GM18867 (cell line): Measurements from ENCODE around the gene VEGFB.

ENCODE experiments used
- ATAC-seq: cut with Tn5 transposase; IDR thresholded peaks from one replicate; pipeline ENCODE4 v1.9.1; 2021; ENCODE audit warnings: mild to moderate bottlenecking, moderate library complexity; ENCODE audit not compliant: unreplicated experiment

Gene VEGFB

DNA sequence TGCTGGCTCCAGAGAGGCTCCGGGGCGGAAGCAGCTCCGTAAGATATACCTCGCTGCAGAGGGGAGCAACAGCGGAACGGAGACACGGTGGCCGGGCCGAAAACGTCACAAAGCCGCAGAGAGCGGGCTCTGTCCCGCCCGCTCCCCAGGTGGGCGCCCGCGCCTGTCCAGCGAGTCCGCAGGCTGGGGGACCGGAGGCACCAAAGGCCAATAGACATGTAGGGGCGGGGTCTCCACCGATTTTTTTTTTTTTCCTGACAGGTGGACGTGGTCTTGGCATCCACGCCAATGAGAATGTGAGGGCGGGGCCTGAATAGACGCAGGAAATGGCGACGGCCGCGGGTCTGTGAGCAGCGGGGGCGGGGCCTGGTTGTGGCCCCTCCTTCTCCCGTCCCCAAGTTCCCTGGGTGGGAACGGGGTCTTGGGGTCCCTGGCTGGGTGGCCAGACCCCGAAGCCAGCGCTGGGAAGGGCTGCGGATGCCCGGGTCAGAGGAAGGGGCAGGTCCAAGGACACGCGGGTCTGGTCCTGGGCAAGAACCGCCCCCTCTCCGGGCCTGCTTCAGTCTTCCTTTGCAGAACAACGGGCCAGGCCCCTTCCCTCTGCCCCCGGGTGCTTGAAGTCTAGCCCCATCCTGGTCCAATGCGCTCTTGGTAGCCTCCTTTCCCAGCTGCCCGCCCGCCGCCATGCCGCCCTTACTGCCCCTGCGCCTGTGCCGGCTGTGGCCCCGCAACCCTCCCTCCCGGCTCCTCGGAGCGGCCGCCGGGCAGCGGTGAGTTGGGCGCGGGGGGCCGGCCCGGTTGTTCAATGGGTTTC is 4.0 kb upstream of the VEGFB start, which contains the start of gene DNAJC4:
TSS of gene DNAJC4 (plus strand) at position 378 of the 814 bp plus-strand sequence. CDS start at position 685, 307 bp downstream.
- peak; percentile 43 for ATAC-seq

DNA sequence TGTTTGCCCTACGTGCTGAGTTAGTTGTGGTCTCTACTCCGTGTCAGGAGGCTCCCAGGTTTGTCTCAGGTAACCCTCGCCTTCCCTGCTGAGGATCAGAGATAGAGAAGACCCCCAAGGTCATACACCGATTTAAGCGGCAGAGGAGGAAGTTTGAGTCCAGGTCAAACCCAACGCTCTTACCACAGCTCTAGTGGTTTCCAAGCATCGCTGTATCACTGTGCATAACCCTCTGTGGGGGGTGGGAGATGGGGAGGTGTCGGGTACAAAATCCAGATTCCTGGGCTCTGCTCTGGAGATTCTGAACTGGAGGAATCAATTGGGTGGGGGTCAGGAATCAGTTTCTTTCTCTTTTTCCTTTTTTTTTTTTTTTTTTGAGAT is 3.4 kb upstream of the VEGFB start:
- no peak for ATAC-seq

DNA sequence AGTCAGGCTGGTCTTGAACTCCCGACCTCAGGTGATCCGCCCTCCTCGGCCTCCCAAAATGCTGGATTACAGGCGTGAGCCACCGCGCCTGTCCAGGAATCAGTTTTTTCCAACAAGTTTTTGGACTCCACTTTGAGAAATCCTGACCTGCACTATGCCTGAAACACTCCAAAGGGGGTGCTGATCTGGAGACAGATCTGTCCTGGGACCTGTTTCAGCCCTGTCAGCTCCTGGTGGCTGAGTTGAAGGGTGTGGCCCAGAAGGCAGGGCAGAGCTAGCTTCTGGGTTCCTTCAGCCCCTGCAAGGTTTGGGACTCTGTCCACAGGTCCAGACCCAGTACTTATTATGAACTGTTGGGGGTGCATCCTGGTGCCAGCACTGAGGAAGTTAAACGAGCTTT is 2.8 kb upstream of the VEGFB start:
- no peak for ATAC-seq

DNA sequence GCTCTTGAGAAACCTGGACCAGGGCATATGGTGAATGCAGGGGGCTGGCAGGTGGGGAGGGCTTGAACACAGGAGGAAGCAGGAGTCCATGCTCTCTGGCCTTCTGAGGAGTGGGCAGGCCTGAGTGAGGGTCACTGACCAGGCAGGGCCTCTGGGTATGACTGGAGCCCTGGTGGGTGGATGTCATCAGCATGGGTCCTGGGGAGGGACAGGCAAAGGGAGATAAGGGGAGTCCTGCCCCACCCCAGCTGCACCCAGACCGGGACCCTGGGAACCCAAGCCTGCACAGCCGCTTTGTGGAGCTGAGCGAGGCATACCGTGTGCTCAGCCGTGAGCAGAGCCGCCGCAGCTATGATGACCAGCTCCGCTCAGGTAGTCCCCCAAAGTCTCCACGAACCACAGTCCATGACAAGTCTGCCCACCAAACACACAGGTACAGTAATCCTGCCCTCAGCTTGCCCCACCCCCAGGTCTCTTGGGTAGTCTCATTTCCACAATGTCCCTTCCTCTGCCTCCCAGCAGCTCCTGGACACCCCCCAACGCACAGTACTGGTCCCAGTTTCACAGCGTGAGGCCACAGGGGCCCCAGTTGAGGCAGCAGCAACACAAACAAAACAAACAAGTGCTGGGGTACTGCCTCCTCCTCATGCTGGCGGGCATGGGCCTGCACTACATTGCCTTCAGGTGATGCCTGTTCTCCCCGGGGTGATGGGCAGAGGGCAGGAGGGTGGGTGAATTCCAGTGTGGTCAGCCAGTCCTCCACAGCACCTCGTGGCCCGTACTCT is 2.0 kb upstream of the VEGFB start:
- no peak for ATAC-seq

DNA sequence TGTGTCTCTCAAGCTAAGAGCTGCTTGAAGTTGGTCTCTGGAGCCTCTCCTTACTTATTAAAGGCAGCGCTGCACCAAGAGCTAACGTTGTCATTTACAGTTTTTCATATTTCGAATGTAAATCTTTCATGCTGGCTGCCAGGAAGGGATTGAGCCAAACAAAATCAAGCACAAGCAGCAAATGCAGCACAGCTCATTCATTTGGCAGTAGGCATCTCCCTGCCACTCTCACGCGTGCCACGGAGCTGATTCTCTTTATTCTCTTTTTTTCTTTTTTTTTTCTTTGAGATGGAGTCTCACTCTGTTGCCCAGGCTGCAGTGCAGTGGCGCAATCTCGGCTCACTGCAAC is 1.4 kb upstream of the VEGFB start:
- ATAC-seq = no peak

DNA sequence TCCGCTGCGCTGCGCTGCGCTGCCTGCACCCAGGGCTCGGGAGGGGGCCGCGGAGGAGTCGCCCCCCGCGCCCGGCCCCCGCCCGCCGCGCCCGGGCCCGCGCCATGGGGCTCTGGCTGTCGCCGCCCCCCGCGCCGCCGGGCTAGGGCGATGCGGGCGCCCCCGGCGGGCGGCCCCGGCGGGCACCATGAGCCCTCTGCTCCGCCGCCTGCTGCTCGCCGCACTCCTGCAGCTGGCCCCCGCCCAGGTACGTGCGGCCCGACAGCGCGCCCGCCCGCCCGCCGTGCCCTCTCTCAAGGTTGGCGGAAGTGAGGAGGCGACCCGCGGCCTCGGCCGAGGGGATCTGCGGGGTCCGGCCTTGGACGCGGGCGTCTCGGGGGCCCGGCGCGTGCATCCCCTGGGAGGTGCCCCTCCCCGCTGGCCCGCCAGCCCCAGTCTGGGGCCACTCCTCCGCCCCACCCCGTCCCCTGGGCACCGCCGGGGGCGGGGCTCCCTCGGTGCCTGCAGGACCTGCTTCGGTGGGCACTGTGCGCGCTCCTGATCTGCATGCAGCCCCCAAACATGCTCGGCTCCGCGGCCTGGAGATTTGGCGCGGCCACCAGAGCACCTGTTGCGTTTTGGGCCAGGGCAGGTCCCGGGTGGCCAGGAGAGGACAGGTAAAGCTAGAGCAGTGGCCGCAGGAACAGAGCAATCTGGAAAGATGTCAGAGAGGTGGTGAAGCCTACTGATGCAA is 429 bp downstream of the VEGFB start:
- peak; percentile 26 for ATAC-seq

DNA sequence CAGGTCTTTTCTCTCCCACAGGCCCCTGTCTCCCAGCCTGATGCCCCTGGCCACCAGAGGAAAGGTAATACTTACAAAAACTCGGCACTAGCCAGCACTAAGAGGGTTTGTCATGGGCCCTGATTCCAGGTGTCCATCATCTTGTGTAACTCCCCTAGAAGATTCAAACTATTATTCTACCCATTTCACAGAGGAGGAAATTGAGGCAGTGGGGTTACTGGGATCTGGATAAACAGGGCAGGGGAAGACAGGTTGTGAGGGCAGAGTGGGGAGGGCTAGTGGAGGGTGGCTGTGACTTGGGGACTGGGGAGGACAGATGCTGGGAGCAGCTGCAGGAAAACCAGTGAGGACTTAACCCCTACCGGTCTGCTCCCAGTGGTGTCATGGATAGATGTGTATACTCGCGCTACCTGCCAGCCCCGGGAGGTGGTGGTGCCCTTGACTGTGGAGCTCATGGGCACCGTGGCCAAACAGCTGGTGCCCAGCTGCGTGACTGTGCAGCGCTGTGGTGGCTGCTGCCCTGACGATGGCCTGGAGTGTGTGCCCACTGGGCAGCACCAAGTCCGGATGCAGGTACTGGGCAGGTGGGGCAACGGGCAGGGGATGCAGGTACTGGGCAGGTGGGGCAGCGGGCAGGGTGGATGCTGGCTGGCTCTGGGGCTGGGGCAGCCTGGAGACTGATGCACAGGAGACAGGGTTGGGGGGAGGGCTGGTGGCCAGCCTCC is 1.2 kb downstream of the VEGFB start:
- no peak for ATAC-seq

DNA sequence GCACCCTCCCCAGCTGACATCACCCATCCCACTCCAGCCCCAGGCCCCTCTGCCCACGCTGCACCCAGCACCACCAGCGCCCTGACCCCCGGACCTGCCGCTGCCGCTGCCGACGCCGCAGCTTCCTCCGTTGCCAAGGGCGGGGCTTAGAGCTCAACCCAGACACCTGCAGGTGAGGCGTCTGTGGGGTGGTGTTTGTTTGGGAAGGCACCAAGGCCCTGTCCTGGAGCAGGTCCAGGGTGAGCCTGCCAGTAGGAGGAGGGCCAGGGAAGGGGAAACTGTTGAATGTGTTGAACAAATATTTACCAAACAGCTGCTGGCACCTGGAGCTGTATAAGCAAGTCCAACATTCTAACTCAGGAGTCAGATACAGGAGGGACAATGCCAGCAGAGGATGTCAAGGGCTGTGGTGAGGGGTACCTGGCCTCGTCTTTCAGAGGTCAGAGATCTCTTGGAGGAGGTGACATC is 3.1 kb downstream of the VEGFB start:
- ATAC-seq = no peak

DNA sequence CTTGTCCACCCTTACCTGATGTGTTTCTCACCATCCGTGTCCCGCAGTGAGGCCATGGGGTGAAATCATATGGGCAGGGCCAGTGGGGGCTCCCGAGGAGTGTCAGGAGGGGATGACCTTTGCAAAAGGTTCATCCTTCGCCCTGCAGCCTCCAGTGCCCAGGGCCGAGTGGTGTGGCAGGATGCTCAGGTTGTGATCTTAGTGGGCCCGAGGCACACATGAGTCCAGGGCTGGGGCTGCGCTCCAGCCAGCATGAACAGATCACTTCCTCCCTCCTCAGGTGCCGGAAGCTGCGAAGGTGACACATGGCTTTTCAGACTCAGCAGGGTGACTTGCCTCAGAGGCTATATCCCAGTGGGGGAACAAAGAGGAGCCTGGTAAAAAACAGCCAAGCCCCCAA is 3.7 kb downstream of the VEGFB start:
- ATAC-seq = no peak

DNA sequence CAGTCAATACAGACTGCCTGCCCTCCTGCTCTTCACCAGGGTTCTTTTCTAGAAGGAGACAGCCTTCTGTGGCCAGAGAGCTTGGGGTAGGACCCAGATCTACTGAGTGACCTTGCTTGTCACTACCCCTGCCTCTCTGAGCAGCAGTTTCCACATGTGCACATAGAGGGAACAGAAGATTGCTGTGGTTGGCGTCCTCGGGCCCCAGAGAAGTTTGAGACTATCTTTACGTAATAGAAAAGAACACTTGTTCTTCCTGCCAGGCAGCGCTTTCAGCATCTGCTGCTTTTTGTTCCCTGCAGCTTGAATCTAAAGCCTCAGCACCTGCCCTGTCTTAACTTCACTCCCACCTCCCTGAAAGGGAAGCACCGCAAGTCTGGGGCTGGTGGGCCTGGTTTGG is 4.6 kb downstream of the VEGFB start:
- ATAC-seq = no peak

DNA sequence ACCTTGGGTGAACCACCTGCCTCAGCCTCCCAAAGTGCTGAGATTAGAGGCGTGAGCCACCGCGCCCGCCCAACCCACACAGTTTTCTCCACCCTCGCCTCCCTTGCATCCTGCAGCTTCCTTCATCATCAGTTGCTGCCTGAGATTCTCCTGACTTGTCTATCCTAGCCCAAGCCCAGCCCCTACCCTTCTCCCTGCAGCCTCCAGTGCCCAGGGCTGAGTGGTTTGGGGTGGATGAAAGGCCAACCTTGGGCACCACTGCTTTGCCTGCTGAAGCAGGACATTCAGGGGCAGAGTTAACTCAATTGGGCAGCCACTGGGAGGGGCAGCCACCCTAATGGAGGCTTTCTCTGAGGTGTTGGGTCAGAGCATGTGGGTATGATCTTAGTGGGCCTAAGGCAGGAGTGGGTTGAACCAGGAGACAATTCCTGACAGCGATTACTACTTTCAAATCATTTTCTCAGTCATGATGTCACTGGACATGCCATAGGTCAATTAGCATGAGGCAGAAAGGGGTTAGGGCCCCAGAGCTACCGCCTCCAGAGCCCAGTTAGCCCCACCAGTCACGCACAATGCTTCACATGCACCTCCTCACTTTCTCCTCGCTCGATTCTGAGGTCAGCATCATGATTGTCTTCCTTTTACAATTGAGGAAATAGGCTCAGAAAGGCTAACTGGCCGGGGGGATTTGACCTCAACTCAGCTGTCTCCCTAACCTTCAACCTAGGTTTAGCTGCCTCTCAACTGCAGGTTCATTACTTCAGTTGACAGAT is 5.5 kb downstream of the VEGFB start:
- no peak for ATAC-seq

DNA sequence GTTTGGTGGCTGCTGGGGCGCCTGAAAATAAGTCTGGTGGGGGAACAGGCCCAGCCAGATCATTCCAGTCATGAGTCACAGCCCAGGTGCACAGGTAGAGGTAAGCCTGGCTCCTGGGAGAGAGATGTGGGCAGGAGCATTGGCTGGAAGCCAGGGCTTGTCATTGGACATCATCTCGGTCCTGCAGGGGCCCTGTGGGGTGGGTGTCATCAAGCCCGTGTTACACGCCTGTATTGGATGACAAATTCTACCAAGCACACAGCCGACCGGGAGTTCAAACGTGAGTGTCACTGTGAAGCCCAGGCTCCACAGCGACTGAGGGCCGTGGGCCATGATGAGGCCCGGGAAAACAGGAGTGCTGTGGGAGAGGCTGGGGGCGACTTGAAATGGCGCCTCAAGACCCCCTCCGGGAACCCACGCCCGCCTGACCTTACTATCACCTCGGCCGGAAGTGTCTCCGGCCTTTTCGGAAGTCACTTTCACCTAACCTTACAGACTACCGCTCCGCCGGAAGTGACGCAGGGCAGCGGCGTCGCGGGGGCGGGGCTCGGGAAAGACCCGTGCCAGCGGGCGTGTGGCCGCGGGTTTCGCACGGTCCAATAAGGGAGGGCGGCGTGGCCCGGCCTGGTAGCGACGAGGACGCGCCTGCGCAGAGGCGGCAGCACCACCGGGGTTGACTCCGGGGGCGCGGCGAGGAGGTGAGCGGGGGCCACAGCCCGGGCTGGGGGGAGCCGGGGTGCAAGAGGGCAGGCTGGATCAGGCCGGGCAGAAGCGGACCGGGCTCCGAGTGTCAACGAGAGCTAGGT is 6.3 kb downstream of the VEGFB start, which contains the start of gene FKBP2:
TSS of gene FKBP2 (plus strand) at position 661 of the 806 bp plus-strand sequence. CDS start 1,293 bp downstream, outside the sequence.
- peak; percentile 54 for ATAC-seq

DNA sequence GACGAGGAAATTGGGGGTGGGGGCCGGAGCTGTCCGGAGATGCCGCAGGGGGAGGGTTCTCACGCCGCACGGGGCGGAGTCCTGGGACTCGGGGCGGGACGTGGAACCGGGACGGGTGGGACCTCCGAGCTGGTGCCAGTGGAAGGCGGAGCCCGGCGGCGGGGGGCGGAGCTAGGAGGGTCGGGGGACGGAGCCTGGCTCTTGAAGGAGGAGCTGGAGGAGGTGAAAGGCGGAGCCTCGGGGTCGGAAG is 6.8 kb downstream of the VEGFB start:
- peak; percentile 67 for ATAC-seq

DNA sequence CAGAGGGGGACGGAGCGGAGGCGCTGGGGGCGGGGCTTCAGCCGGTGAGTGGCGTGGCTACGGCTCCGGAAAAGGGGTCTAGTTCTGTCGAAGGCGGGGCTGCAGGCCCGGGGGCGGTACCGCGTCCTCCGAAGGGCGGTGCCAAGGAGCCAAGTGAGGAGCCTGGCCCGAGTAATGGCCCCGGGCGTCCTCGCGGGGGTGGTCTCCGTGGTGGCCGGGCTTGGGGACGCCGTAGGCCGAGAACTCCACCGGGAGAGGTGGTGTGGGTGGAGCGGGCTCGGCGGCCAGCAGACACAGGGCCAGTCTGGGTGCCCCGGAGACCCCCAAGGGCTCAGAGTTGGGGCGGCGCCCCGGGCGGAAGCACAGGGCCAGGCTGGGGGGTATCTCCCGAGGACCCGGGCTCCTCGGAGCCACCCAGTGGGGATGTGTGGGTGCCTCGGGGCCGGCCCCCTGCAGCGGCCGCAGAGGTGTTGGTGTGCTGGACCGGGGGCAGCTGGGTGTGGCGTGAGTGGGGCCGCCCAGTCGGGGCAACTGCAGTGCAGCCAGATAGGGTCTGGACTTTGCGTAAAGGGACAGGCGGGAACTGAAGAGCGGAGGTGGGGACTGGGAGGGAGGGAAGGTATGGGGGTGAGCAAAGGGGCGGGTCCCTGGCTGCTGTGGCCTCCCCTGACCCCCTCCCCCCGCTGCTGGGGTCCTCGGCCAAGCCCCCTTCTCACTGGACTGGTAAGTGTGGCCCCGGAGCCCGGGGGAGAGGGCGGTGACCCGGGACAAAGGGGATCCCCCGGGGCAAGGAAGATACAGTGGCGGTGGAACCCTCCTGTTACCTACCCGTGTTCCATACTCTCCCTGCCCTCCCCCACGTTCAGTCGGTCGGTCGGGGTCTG is 7.3 kb downstream of the VEGFB start:
- ATAC-seq = peak; percentile 61

DNA sequence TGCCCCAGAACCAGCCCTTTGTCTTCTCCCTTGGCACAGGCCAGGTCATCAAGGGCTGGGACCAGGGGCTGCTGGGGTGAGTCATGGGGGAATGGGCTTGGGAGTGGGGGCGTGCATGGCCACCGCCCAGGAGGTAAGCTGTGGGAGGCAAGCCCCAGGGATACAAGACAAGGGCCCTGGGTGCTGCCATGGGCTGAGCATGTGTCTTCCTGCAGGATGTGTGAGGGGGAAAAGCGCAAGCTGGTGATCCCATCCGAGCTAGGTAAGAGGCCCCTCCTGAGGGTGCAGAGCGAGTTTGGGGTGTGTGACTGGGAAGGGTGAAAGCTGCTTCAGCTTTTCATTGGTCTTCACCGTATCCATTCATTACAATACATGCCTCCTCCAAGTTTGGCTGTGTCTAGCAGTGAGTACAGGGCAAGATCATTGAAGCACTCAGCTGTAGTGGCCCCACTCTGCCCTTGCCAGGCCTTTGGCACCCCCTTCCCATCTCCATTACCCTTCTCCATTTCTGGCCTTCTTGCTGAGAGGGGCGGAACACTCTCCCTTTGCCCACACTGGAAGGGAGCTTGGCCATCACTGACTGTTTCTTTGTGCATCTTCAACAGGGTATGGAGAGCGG is 9.0 kb downstream of the VEGFB start:
- ATAC-seq = no peak

DNA sequence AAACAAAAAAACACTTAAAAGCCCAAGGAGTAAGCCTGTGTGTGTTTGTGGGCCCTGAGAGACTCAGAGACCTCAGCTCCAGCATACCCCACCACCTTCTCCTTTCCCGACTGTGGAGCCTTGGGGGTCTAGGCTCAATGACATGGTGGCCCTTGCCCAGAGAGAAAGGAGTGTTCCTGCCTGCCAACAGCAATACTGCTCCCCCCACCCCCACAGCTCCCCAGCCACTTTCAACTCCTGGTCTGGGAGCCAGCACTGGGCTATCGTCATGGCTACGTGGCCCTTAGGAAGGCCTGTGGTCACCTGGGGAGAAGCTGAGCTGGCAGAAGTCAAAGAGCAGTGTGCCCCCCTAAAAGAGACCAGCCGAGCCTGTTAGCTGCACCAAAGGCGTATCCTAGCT is 9.7 kb downstream of the VEGFB start:
- no peak for ATAC-seq

DNA sequence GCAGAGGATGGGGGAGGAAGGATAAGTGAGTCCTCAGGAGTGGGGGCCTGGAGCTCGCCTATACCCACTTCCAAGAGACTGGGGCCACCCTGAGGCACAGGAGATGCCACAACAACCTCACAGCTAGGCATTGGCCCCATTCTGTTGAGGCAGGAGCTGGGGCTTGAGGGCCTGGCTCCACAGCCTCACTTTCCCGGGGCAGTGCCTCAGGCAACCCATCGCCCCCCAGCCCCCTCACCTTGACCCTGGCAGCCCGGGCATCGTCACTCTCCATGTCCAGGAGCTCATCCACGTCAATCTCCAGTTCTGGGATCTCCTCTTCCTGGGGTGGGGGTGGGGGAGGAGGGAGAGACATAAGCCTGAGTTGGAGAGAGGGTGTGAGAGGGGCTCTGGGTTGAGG is 10.6 kb downstream of the VEGFB start:
- ATAC-seq = no peak

DNA sequence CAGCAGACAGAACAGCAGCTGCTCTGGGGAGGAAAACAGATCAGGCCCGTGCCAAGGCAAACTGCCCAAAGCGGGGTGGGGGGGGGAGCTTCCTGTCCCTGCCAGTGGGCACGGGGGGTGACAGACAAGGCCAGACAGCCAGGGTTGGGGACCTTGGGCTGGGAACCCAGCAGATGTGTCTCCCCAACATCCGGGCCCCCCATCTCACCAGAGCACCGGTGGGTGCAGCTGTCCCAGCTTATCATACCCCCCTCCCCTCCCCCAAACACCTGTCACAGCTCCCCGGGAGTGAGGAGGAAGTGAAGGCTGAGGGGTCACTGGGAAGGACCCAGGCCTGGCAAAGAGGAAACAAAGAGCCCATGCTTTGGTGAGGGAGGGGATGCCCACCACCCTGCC is 11.0 kb downstream of the VEGFB start:
- no peak for ATAC-seq
